ENCODE data around the gene SCAI.

DNA sequence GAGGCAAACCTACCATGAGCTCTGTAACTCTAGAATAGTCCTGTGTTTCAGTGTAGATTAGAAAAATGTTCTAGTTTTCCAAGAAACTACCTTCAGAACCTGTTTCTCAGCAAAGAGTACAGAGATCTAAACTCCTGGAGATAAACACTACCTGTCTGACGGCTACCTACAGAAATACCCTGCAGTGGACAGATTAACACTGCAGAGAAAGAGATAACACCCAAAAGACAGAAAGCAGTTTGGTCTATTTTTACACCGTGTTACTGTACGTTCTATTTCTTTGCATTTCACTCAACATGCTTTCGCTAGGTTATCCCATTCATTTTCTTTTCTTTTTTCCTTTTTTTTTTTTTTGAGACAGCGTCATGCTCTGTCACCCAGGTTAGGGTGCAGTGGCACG lies 11.6 kb downstream of the SCAI start:
- TF ChIP-seq TCF7L2 (IDR thresholded peaks at IDR 0.05; ENCODE audit: low read depth, low read length), result no peak
- TF ChIP-seq CTCF (IDR thresholded peaks at IDR 0.05), result no peak

Measured in Panc1 (cell line).